Gastroesophageal sphincter (tissue), 3 donors: ENCODE measurements around the gene RIPOR2.

ENCODE experiments used
- CTCF ChIP-seq, 4 experiments: fragments of 200-600 bp in 2 of 4; fragments of 450-650 bp in 2 of 4; sonication (generic) in 1 of 4; IDR thresholded peaks; one replicate each; pipeline ENCODE4 v1.5.1; 2017 to 2019; ENCODE audit warnings: antibody characterized with exemption in 4 of 4, mild to moderate bottlenecking in 2 of 4, moderate library complexity in 2 of 4
- EP300 ChIP-seq: sonication (generic); formaldehyde crosslinking; IDR thresholded peaks from one replicate; pipeline ENCODE4 v1.6.1; 2017; ENCODE audit warnings: antibody characterized with exemption, mild to moderate bottlenecking

- TF ChIP-seq CTCF (IDR thresholded peaks at IDR 0.05) (no peak), EP300 (no peak)
Observed at GRCh38 chr6:24760210-24760609, 175.6 kb downstream of the RIPOR2 start.
